Activated naive CD4-positive, alpha-beta T cell treated with anti-CD3 and anti-CD28 coated beads, Interleukin-2, amount 50 U/mL, for 16 hours (primary cell): Measurements from ENCODE around the gene SH3RF3.

Experiments
- DNase-seq: peaks from one replicate; pipeline ENCODE4 v3.0.0-alpha.2; 2020

The SH3RF3 gene

DNA sequence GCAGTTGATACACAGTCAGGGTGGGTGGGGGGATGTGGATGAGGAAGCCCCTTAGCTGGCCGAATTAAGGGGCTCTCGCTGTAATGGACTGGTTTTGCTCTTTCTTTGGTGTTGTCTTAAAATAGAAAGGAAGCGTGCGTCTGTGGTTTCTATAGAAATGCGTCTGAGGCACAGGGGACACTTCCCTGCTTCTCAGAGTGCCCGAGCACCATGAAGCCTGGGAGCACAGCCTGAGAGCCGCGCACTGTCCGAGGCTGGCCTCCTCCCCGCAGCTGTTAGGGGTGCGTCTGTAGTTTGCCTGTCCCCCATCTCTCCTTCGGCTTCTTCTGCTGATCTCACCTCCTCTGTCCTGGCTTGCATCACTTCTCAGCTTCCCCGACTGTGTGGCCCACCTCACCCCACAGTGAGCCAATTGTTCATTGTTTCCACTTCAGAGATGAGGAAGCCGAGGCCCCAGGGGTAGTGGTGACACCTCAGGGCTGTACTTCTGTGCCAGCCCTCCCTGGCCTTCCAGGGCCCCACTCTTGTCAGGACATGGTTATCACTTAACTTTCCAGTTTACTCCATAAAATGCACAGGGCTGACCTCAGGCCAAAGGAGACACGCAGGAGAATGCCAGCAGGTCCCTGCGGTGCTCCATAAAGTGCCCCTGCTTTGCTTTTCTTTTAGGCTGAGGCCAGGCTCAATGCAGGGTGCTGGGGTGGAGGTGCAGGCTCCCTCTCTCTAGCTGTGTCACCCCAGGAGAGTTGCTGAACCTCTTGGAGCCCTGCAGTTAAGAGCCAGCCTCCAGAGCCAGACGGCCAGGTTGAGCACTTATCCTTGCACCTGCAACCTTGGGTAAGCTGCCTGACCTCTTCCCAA lies 274.2 kb downstream of the SH3RF3 start:
- DNase-seq: no peak

- no peak for DNase-seq
These were observed 274.8 kb downstream of the SH3RF3 start for GRCh38 chr2:109403841-109404201.

DNA sequence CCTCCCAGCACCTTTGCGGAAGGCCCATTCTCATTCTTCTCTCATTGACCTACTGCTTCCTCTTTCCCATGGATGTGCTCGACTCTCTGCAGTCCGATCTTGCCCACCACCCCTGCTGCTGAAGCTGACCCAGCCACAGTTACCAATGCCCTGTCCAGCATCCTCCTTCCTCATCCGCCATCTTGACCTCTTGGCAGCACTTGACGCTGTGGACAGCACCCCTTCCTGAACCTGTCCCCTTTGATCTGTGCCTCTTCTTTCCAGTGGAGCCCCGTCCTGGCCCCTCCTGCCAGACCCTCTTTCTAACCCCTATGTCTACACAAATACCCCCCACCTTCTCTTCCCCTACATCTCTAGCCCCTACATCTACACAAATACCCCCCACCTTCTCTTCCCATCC lies 275.7 kb downstream of the SH3RF3 start:
- DNase-seq: no peak

GRCh38 chr2:109405873-109406272 lies 276.9 kb downstream of the SH3RF3 start:
- DNase-seq: no peak

GRCh38 chr2:109406301-109406700 lies 277.3 kb downstream of the SH3RF3 start:
- DNase-seq: no peak

DNA sequence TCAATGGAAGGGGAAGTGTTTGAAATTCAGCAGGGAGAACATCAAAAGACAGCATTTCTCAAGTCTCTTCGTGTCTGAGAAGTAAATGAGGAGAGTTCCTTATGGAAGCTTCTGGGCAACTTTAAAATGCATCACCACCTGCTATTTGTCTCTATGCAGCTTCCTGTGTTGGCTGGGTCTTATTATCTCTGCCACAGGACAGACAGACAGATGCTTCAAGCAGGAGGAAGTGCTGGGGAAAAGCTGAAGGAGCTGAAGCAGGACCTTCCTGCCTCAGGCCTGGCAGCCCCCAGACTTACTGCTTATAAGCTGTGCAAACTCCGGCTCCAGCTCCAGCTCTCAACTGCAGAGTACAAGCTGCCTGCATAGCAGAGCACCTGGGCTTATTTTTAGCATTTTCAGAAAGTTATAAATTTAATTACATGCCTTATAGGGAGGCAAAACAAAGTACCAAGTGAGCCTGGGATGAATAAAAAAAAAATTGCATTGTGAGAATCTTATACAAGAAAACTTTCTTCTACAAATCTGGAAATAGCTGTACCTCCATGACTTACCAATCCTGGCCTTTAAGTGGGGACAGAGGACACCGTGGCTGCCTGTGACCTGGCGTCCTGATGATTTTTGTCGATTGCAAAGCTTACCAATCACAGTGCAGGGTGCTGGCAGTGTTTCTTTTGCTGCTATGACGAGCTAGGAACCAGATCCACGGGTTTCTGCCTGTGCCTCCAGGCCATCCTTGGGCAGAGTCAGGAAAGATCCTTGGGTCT lies 278.5 kb downstream of the SH3RF3 start:
- DNase-seq: no peak

DNA sequence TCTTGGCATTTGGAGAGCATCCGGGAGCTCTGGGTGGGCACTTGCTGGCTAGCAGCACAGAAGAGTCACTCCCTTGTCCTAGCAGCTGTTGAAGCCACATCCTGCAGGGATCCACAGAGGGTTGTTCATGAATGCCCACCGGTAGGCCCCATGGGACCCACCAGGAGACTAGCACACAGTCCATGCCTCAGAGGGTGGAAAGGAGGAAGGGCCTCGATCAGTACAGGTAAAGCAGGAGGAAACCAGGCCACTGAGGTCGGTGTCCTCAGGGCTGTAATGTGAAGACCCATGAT lies 279.0 kb downstream of the SH3RF3 start:
- DNase-seq: no peak

GRCh38 chr2:109409321-109410038 lies 280.5 kb downstream of the SH3RF3 start:
- DNase-seq: no peak

- no peak for DNase-seq
These were observed 281.2 kb downstream of the SH3RF3 start for GRCh38 chr2:109410039-109410815.

DNA sequence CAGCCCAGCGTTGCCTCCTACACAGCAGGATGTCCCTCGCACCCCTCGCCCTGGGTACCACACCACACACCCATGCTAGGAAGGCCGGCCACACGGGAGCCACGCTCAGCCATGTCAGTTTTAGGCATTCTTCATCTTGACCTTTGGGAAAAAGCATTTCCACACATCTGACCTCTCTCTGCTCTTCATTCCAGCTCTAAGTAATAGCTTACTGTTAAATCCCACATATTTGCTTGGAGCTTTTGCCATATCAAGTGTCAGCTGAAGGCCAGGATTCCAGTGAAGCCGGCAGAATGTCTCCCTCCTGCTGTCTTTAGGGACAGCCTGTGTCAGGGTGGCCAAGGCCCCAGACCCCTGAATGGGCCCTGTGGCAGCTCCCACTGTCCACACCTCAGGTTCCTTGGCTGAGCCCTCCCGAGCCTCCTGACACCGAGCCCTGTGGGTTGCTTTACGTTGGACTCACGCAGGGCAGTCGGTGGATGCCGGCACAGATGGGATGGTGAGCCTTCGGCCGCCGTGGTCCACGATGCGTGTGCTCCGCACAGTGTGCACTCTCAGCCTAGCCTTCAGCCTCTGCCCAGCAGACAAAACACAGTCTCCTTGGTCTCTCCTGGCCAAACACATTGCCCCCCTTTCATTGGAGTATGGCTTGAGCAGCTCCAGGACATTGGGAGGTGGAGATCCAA lies 282.8 kb downstream of the SH3RF3 start:
- no peak for DNase-seq

DNA sequence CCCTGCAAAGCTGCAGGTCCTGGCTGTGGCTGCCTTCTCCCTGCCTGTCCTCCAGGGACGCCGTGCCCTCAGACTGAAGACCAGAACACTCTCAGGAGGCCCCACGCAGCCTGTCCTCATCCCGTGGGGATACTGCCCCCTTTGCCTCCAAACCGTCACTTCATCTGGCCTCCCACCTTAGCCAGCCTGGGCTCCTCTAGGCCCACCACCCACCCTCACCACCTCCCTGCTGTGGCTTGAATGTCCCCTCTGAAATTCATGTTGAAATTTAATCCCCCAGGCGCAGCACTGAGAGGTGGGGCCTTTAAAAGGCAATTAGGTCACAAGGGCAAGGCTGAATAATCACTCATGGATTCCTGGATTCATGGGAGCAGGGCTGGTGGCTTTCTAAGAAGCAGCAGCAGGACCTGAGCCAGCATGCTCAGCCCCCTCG lies 286.6 kb downstream of the SH3RF3 start:
- no peak for DNase-seq

DNA sequence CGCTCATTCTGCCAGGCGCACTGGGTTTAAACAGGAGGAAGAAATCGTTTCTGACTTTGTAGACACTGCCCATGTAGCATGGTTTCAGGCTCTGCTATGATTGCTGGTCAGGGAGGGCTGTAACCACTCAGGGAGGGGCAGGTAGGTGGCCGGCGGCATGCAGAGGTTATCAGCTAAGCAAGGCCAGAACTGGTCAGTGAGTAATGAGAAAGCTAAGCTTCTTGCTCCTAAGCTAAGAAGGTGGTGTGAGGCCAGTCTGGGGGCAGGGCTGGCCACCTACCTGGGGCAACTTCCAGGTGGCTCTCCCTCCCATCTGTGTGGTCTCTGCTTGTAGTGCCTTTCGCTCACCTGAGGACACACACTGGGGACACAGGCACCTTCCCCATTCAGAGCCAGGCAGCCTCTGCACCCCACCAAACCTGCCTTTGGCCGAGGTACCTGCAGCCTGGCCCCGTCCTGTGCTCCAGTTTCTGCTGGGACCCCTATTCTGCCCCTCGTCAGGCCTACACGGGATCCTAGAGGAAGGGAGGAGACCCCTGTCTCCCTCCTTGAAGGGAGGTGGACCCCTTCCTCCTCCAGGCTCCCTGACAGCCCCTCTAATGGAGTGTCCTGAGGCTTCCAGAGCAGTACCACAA lies 288.8 kb downstream of the SH3RF3 start:
- DNase-seq: no peak

- DNase-seq: no peak
These were observed 289.7 kb downstream of the SH3RF3 start for GRCh38 chr2:109418716-109419115.

GRCh38 chr2:109419171-109419756 lies 290.3 kb downstream of the SH3RF3 start:
- no peak for DNase-seq

GRCh38 chr2:109419960-109420370 lies 291.0 kb downstream of the SH3RF3 start:
- DNase-seq: no peak

DNA sequence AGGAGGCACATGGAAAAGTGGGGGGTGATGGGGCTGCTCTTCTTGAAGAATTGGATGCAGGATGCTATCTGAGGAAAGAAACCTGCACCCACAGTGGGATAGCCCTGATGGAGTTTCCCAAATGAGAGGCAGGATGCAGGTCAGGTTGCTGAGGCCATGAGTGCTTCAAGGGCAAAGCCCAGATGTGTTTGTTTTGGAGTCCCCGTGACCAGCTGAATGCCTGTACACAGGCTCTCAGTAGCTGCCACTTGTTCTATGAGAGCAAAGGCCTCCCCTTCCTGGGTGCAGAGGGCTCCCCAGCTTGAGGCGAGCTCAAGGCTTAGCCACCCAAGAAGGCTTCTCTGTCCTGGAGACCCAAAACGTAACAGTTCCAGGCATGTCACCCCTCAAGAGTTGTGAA lies 292.1 kb downstream of the SH3RF3 start:
- DNase-seq: no peak

DNA sequence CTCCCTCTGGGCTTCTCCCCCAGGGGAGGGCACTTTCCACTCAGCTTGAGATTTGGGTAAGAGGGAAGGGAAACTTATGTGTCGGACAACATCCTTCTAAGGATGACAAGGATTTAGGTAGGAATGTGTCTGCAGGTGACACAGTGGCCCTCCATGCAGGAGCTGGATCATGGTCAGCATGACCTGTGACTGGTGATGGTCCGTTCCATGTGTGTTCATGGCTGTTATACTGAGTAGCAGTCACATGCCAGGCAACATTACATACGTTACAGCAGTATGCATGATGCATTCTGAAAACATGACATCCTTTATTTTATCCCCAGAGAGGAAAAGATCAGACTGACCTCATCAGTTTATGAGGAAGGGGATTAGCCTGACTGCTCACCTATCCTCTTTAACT lies 292.6 kb downstream of the SH3RF3 start:
- DNase-seq: no peak

DNA sequence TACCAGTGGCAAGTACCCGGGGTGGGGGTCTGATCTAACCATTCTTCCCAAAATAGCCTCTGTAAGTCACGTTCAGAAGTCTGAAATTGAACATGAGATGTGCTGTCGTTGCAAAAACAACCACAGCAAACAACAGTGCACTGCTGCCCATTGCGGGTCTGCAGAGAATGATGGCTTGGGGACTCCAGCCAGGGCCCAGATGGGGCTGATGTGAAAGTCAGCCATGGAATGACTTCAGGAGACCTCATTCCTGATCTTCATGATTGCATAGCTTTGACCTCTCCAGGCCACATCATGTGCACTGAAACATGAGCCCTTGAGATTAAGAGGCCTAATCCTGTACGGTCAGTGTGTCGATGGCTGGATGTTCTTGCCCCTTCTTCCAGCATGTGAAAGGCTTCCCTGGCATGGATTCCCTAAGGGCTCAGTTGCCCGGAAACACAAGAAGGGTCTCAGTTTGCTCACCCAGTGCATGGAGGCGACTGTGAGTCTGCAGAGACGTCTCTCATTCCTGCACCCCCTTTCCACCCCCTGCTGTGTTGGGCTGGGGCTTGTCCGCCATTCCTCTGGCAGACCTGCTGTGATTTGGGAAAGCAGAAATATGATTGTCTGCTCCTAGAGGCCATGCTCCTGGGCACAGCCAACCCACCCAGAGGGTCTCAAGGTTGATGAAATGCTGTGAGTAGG lies 293.2 kb downstream of the SH3RF3 start:
- DNase-seq: no peak

DNA sequence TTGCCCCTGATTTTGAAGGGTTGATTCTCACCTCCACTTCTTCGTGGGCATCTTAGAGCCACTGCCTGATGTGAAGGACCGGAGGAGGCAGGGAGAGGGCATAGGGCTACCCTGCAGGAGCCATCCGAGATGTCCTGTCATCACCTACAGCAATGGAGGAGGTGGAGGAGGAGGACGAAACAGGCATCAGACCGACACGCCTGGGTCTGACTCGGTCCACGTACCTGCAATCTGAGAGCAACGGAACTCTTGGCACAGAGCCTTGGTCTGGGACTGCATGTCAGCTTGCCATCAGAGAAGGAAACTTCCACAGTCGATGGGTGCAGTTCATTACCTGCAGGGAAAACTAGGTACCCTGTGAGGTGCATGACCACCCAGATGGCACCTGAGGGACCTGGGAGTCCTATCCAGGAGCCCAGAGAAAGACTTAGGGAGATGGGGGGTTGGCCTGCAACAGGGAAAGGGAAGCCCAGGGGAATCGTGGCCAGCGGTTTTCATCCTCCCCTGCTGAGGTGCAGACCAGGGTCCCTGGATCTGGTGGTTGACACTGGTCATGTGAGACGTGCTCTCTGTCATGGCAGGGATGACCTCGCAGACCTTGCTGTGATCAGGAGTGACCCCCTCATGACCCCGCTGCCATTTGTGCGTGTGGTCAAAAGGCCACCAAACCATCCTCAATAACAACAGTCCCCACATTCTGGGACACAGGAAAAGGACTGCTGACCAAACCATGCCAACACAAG lies 293.9 kb downstream of the SH3RF3 start:
- no peak for DNase-seq
